Adrenal gland (tissue), 5 donors: ENCODE measurements around the gene CCL1.

Experiments
- POLR2A ChIP-seq, 2 donors: fragments of 450-650 bp; IDR thresholded peaks; one replicate each; pipeline ENCODE4 v1.6.1; 2017; ENCODE audit warnings: antibody characterized with exemption in 2 of 2, mild to moderate bottlenecking in 2 of 2, moderate library complexity in 1 of 2
- TF ChIP-seq, protein P1 (sequence below), 6 experiments: fragments of 450-650 bp in 4 of 6; fragments of 200-600 bp in 2 of 6; sonication (generic) in 1 of 6; IDR thresholded peaks; 1 replicate in 5 of 6; 2 replicates in 1 of 6; pipeline versions ENCODE4 v1.5.1 to v1.8.0; 2016 to 2021; ENCODE audit warnings: antibody characterized with exemption in 6 of 6, mild to moderate bottlenecking in 2 of 6, moderate library complexity in 1 of 6
- donor health status: DM: no; HTN: no; CAD: no.

DNA sequence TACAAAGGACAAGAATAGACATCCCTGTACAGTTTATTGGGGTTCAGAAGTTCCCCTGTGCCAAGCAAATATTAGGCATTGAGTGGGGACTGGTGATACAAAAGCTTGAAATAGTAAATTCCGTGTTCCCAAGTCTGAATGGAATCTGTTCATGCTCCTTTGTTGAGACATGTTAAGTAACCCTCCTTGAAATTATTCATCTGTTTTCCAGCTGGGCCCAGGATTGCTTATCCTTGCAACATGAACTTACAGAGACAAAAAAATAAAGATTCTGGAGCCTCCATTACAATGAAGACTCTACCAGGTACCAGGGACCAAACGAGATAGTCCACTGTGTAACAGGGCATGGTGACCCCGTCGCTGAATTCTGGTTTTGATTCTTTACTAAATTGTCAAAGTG, 49.9 kb downstream of the CCL1 start:
- TF ChIP-seq, protein P1, sequence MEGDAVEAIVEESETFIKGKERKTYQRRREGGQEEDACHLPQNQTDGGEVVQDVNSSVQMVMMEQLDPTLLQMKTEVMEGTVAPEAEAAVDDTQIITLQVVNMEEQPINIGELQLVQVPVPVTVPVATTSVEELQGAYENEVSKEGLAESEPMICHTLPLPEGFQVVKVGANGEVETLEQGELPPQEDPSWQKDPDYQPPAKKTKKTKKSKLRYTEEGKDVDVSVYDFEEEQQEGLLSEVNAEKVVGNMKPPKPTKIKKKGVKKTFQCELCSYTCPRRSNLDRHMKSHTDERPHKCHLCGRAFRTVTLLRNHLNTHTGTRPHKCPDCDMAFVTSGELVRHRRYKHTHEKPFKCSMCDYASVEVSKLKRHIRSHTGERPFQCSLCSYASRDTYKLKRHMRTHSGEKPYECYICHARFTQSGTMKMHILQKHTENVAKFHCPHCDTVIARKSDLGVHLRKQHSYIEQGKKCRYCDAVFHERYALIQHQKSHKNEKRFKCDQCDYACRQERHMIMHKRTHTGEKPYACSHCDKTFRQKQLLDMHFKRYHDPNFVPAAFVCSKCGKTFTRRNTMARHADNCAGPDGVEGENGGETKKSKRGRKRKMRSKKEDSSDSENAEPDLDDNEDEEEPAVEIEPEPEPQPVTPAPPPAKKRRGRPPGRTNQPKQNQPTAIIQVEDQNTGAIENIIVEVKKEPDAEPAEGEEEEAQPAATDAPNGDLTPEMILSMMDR (IDR thresholded peaks at IDR 0.05), result no peak
- no peak for TF ChIP-seq POLR2A (IDR thresholded peaks at IDR 0.05)
